Body of pancreas (tissue), 4 donors: ENCODE measurements around the gene GPS1.

ENCODE experiments used
- POLR2A ChIP-seq, 3 donors: fragments of 450-650 bp; IDR thresholded peaks; one replicate each; pipeline ENCODE4 v1.6.1; 2016; ENCODE audit warnings: antibody characterized with exemption in 3 of 3, mild to moderate bottlenecking in 2 of 3
- TF ChIP-seq, protein P1 (sequence below), 7 experiments: fragments of 450-650 bp in 4 of 7; fragments of 200-600 bp in 3 of 7; sonication (generic) in 3 of 7; IDR thresholded peaks; one replicate each; pipeline ENCODE4 v1.5.1; 2016 to 2019; ENCODE audit warnings: antibody characterized with exemption in 7 of 7

DNA sequence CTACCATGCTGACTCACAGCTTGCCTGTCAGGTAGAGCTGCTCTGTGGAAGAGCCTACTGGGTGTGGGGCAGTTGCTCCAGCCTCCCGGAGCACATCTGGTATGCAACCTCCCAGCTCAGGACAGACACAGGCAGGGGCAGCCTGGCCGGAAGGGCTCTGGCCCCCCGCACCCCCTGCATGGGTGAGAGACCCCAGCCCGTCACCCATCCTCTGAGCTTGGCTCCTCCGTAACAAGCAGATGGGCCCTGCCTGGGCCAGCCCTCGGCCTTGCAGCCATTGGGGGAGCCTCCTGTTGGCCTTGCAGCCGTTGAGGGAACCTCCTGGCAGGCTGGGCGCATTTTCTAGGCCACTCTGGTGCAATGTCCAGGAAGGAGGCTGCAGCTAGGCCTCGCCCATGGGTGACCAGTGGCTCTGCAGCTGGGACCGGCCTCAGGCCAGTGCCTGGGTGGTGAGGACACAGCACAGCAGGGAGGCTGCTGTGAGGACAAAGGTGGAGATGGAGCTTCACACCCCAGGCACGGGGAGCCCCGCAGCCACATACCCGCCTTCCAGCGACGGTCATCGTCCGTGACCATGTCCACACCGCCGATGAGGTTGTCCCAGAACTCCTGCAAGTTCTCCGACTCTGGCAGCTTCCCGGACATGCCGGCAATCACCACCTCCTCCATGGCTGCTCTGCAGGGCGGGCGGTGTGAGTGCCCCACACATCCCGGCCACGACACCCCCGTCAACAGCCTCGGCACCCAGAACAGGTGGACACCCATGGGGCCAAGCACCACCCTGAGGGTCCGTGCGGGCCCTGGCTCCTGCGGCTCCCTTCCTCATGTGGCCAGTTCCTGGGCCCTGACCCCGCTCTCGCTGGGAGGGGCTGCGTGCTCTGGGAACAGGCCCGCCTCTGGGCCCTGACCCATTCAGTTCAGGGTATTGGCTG is 44.3 kb downstream of the GPS1 start:
- TF ChIP-seq, protein P1, sequence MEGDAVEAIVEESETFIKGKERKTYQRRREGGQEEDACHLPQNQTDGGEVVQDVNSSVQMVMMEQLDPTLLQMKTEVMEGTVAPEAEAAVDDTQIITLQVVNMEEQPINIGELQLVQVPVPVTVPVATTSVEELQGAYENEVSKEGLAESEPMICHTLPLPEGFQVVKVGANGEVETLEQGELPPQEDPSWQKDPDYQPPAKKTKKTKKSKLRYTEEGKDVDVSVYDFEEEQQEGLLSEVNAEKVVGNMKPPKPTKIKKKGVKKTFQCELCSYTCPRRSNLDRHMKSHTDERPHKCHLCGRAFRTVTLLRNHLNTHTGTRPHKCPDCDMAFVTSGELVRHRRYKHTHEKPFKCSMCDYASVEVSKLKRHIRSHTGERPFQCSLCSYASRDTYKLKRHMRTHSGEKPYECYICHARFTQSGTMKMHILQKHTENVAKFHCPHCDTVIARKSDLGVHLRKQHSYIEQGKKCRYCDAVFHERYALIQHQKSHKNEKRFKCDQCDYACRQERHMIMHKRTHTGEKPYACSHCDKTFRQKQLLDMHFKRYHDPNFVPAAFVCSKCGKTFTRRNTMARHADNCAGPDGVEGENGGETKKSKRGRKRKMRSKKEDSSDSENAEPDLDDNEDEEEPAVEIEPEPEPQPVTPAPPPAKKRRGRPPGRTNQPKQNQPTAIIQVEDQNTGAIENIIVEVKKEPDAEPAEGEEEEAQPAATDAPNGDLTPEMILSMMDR (IDR thresholded peaks at IDR 0.05): no peak
- no peak for TF ChIP-seq POLR2A (IDR thresholded peaks at IDR 0.05)
